Nephron progenitor cell (in vitro differentiated cells): Measurements from ENCODE around the gene CDH4.

ENCODE experiments used
- DNase-seq: peaks from one replicate; pipeline ENCODE4 v3.0.0; 2021
- H3K27ac Mint-ChIP-seq: 2 replicates; pipeline ENCODE4 v1.8.0; 2021; ENCODE audit warnings: mild to moderate bottlenecking, moderate library complexity, mixed read lengths
- H3K27me3 Mint-ChIP-seq: 2 replicates; pipeline ENCODE4 v1.8.0; 2021; ENCODE audit warnings: mild to moderate bottlenecking, low read depth, mixed read lengths; ENCODE audit not compliant: poor library complexity
- H3K36me3 Mint-ChIP-seq: 2 replicates; pipeline ENCODE4 v1.8.0; 2021; ENCODE audit warnings: low read depth, mixed read lengths
- H3K4me1 Mint-ChIP-seq: 2 replicates; pipeline ENCODE4 v1.8.0; 2021; ENCODE audit warnings: mixed read lengths
- H3K4me3 Mint-ChIP-seq: 2 replicates; pipeline ENCODE4 v1.8.0; 2021; ENCODE audit warnings: mild to moderate bottlenecking, moderate library complexity, mixed read lengths
- H3K9me3 Mint-ChIP-seq: 2 replicates; pipeline ENCODE4 v1.8.0; 2021; ENCODE audit warnings: mild to moderate bottlenecking, moderate library complexity, mixed read lengths
- TF ChIP-seq, protein P1 (sequence below): fragments of 200-600 bp; sonication (generic); IDR thresholded peaks from 2 replicates; pipeline ENCODE4 v1.5.0; 2021; ENCODE audit warnings: antibody characterized with exemption

The CDH4 gene

GRCh38 chr20:61901392-61902220, 649.5 kb downstream of the CDH4 start:
- Mint-ChIP-seq H3K4me3 (peak overlapping the region; percentile 40), H3K36me3 (no peaks in the 10 kb centered on the region), H3K4me1 (peaks cover 21% of the 10 kb centered on the region), H3K9me3 (no peaks in the 10 kb centered on the region), H3K27ac (peak overlapping the region; percentile 91), H3K27me3 (peaks cover 10% of the 10 kb centered on the region)
- peak; percentile 1 for DNase-seq
- TF ChIP-seq, protein P1, sequence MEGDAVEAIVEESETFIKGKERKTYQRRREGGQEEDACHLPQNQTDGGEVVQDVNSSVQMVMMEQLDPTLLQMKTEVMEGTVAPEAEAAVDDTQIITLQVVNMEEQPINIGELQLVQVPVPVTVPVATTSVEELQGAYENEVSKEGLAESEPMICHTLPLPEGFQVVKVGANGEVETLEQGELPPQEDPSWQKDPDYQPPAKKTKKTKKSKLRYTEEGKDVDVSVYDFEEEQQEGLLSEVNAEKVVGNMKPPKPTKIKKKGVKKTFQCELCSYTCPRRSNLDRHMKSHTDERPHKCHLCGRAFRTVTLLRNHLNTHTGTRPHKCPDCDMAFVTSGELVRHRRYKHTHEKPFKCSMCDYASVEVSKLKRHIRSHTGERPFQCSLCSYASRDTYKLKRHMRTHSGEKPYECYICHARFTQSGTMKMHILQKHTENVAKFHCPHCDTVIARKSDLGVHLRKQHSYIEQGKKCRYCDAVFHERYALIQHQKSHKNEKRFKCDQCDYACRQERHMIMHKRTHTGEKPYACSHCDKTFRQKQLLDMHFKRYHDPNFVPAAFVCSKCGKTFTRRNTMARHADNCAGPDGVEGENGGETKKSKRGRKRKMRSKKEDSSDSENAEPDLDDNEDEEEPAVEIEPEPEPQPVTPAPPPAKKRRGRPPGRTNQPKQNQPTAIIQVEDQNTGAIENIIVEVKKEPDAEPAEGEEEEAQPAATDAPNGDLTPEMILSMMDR: no peak

GRCh38 chr20:61902221-61902869, 650.3 kb downstream of the CDH4 start:
- DNase-seq: no peak
- peaks cover 7% of the 10 kb centered on the region for H3K27me3 Mint-ChIP-seq
- peaks cover 21% of the 10 kb centered on the region for H3K4me1 Mint-ChIP-seq
- TF ChIP-seq, protein P1: no peak
- H3K27ac Mint-ChIP-seq: peak overlapping the region; percentile 91
- no peak overlapping the region for H3K4me3 Mint-ChIP-seq
- H3K36me3 Mint-ChIP-seq: no peaks in the 10 kb centered on the region
- no peaks in the 10 kb centered on the region for H3K9me3 Mint-ChIP-seq

DNA sequence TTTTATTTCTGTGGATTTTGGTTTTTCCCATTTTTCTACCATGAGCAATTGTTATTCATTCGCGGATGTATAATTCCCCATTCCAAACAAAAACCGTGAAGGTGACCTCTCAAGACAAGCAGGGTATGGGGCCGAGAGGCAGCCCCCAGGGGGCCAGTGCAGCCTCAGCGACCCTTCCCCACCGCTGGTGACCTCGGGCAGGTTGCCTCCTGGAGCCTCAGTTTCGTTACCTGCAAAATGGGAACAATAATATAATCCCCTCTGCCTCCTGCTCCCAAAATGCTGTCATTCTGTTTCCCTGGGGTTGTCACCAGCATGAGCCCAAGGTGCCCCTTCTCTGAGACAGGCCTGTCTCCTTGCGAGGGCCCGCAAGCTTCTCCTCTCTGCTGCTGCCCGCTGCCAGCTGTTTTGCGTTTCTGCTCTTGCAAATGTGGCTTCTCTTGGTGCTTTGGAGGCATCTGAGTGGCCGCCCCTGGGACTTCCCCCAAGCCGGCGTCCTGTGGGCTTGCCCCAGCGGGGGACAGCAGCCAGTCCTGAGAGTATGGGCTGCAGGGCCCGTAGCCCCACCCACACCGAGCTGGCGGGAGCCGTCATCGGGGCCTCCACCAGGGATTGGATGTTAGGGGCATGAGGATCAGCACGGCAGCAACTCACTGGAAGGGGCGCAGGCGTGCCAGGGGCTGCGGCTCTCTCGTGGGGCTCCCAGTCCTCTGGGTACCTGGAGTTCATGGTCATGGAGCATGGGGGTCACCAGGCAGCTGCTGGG, 651.7 kb downstream of the CDH4 start:
- no peak for DNase-seq
- H3K9me3 Mint-ChIP-seq: no peaks in the 10 kb centered on the region
- TF ChIP-seq, protein P1: no peak
- peak overlapping the region; percentile 71 for H3K27ac Mint-ChIP-seq
- H3K27me3 Mint-ChIP-seq: peaks cover 4% of the 10 kb centered on the region
- H3K4me3 Mint-ChIP-seq: no peak overlapping the region
- H3K36me3 Mint-ChIP-seq: no peaks in the 10 kb centered on the region
- peaks cover 21% of the 10 kb centered on the region for H3K4me1 Mint-ChIP-seq

- H3K27me3 Mint-ChIP-seq: peaks cover 4% of the 10 kb centered on the region
- H3K4me1 Mint-ChIP-seq: peaks cover 27% of the 10 kb centered on the region
- H3K36me3 Mint-ChIP-seq: no peaks in the 10 kb centered on the region
- DNase-seq: no peak
- TF ChIP-seq, protein P1: no peak
- H3K27ac Mint-ChIP-seq: no peak overlapping the region
- H3K4me3 Mint-ChIP-seq: no peak overlapping the region
- H3K9me3 Mint-ChIP-seq: no peaks in the 10 kb centered on the region
Measured at GRCh38 chr20:61904456-61904855, 652.4 kb downstream of the CDH4 start.

GRCh38 chr20:61905781-61906523, 653.9 kb downstream of the CDH4 start:
- H3K9me3 Mint-ChIP-seq: peaks cover 4% of the 10 kb centered on the region
- H3K4me3 Mint-ChIP-seq: no peak overlapping the region
- H3K27ac Mint-ChIP-seq: no peak overlapping the region
- H3K4me1 Mint-ChIP-seq: peaks cover 26% of the 10 kb centered on the region
- TF ChIP-seq, protein P1: no peak
- H3K36me3 Mint-ChIP-seq: peaks cover 3% of the 10 kb centered on the region
- peaks cover 4% of the 10 kb centered on the region for H3K27me3 Mint-ChIP-seq
- DNase-seq: no peak
